ENCODE measurements around the gene MTRFR.
"Not testable (repeated sequence)": the region's sequence is repeated elsewhere in the genome, so short reads cannot be mapped to it uniquely, and the experiment has no call there.

The MTRFR gene

GRCh38 chr12:123232807-123233504 is at the start of gene MTRFR, which contains the start of gene MPHOSPH9:
MTRFR (plus strand) TSS chr12:123233436; CDS start chr12:123253675, 20,239 bp downstream.
MPHOSPH9 (minus strand) TSS chr12:123233141; CDS start chr12:123230364, 2,777 bp downstream.
- no peaks in the 10 kb centered on the region for H3K27me3 ChIP-seq (ENCODE audit: control insufficient read depth, insufficient read depth, low read length)
- peak within 1 kb of the TSS; percentile 74 for H3K27ac ChIP-seq
- H3K79me2 ChIP-seq: peaks cover 18% of the 10 kb centered on the region
- peak within 1 kb of the TSS; percentile 88 for H2AFZ ChIP-seq
- H3K9me3 ChIP-seq (ENCODE audit: control insufficient read depth, low read length): no peaks in the 10 kb centered on the region
- TF ChIP-seq, protein P1, sequence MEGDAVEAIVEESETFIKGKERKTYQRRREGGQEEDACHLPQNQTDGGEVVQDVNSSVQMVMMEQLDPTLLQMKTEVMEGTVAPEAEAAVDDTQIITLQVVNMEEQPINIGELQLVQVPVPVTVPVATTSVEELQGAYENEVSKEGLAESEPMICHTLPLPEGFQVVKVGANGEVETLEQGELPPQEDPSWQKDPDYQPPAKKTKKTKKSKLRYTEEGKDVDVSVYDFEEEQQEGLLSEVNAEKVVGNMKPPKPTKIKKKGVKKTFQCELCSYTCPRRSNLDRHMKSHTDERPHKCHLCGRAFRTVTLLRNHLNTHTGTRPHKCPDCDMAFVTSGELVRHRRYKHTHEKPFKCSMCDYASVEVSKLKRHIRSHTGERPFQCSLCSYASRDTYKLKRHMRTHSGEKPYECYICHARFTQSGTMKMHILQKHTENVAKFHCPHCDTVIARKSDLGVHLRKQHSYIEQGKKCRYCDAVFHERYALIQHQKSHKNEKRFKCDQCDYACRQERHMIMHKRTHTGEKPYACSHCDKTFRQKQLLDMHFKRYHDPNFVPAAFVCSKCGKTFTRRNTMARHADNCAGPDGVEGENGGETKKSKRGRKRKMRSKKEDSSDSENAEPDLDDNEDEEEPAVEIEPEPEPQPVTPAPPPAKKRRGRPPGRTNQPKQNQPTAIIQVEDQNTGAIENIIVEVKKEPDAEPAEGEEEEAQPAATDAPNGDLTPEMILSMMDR (IDR thresholded peaks at IDR 0.05): no peak
- H3K4me2 ChIP-seq (ENCODE audit: low read length): peak within 1 kb of the TSS; percentile 81
- H3K9ac ChIP-seq: peak within 1 kb of the TSS; percentile 64
- peaks cover 4% of the 10 kb centered on the region for H3K4me1 ChIP-seq
- H3K36me3 ChIP-seq (ENCODE audit: control insufficient read depth, insufficient read depth, low read length): no peaks in the 10 kb centered on the region
- H3K4me3 ChIP-seq (ENCODE audit: low read depth, low read length): peak within 1 kb of the TSS; percentile 88

GRCh38 chr12:123187637-123188036 is 45.6 kb upstream of the MTRFR start:
- H3K36me3 ChIP-seq (ENCODE audit: control insufficient read depth, insufficient read depth, low read length): no peaks in the 10 kb centered on the region
- H3K27me3 ChIP-seq (ENCODE audit: control insufficient read depth, insufficient read depth, low read length): no peaks in the 10 kb centered on the region

DNA sequence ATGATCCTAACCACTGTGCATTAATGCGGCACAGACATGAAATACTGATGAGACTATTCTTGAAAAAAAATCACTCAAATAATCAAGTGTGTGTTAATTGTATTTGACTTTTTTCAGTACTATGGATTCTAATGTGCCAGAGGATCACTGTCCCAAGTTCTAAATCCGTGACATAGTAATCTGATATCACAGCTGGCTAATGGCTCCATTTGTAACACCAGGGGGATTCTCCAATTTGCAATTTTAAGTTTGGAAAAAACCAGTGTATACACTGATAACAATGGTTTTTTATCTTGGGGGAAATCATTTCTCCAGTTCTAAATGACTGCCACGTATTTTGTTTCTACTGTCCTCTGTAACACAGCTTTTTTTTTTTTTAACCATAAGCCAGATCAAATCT is 33.3 kb upstream of the MTRFR start:
- Histone ChIP-seq H2AFZ (no peak overlapping the region), H3K4me3 (ENCODE audit: low read depth, low read length) (no peak overlapping the region), H3K27ac (no peak overlapping the region), H3K27me3 (ENCODE audit: control insufficient read depth, insufficient read depth, low read length) (no peaks in the 10 kb centered on the region), H3K9me3 (ENCODE audit: control insufficient read depth, low read length) (no peaks in the 10 kb centered on the region), H3K36me3 (ENCODE audit: control insufficient read depth, insufficient read depth, low read length) (no peaks in the 10 kb centered on the region), H3K79me2 (no peaks in the 10 kb centered on the region), H3K9ac (no peak overlapping the region), H3K4me1 (no peaks in the 10 kb centered on the region), H3K4me2 (ENCODE audit: low read length) (no peak overlapping the region)
- TF ChIP-seq, protein P1 (IDR thresholded peaks at IDR 0.05): no peak

More at GRCh38 chr12:123187637-123188036, 45.6 kb upstream of the MTRFR start:
- no peak overlapping the region for H3K27ac ChIP-seq
- H3K4me2 ChIP-seq (ENCODE audit: low read length): no peak overlapping the region
- no peak overlapping the region for H2AFZ ChIP-seq
- H3K79me2 ChIP-seq: no peaks in the 10 kb centered on the region
- TF ChIP-seq, protein P1 (IDR thresholded peaks at IDR 0.05): no peak
- H3K9ac ChIP-seq: no peak overlapping the region
- H3K4me3 ChIP-seq (ENCODE audit: low read depth, low read length): no peak overlapping the region
- no peaks in the 10 kb centered on the region for H3K4me1 ChIP-seq
- no peaks in the 10 kb centered on the region for H3K9me3 ChIP-seq (ENCODE audit: control insufficient read depth, low read length)

DNA sequence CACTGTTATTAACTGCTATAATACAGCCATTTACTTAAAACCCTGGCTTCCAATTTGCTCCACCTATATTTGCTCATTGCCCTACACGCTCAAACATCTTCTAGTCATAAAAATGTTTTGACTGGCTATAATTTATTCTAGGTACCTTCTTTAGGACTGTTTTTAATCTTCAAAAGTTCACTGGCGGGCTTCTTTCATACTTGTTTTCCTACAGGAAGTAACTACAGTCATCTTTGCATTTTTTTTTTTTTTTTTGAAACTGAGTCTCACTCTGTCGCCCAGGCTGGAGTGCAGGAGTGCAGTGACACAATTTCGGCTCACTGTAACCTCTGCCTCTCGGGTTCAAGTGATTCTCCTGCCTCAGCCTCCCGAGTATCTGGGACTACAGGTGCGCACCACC is 32.8 kb upstream of the MTRFR start:
- Histone ChIP-seq H3K4me2 (ENCODE audit: low read length) (no peak overlapping the region), H3K9ac (no peak overlapping the region), H3K4me3 (ENCODE audit: low read depth, low read length) (no peak overlapping the region), H3K4me1 (no peaks in the 10 kb centered on the region), H2AFZ (no peak overlapping the region), H3K27me3 (ENCODE audit: control insufficient read depth, insufficient read depth, low read length) (no peaks in the 10 kb centered on the region), H3K9me3 (ENCODE audit: control insufficient read depth, low read length) (no peaks in the 10 kb centered on the region), H3K27ac (no peak overlapping the region), H3K36me3 (ENCODE audit: control insufficient read depth, insufficient read depth, low read length) (no peaks in the 10 kb centered on the region), H3K79me2 (no peaks in the 10 kb centered on the region)
- TF ChIP-seq, protein P1 (IDR thresholded peaks at IDR 0.05): no peak

GRCh38 chr12:123206794-123207193 is 26.4 kb upstream of the MTRFR start:
- H3K36me3 ChIP-seq (ENCODE audit: control insufficient read depth, insufficient read depth, low read length); H3K9me3 ChIP-seq (ENCODE audit: control insufficient read depth, low read length); H3K4me2 ChIP-seq (ENCODE audit: low read length): not testable (repeated sequence)

GRCh38 chr12:123207815-123208214 is 25.4 kb upstream of the MTRFR start:
- not testable (repeated sequence) for H3K36me3 ChIP-seq (ENCODE audit: control insufficient read depth, insufficient read depth, low read length); H3K4me1 ChIP-seq; H3K9ac ChIP-seq; H3K9me3 ChIP-seq (ENCODE audit: control insufficient read depth, low read length); H3K27me3 ChIP-seq (ENCODE audit: control insufficient read depth, insufficient read depth, low read length); H3K27ac ChIP-seq; H3K4me3 ChIP-seq (ENCODE audit: low read depth, low read length); H2AFZ ChIP-seq; H3K79me2 ChIP-seq; H3K4me2 ChIP-seq (ENCODE audit: low read length)

More at GRCh38 chr12:123206794-123207193, 26.4 kb upstream of the MTRFR start:
- not testable (repeated sequence) for H3K79me2 ChIP-seq; H2AFZ ChIP-seq; H3K4me1 ChIP-seq; H3K9ac ChIP-seq; H3K27me3 ChIP-seq (ENCODE audit: control insufficient read depth, insufficient read depth, low read length); H3K27ac ChIP-seq; H3K4me3 ChIP-seq (ENCODE audit: low read depth, low read length)

All from parathyroid adenoma (tissue), 2 donors.